CD14-positive monocyte (primary cell): ENCODE results near the gene PAXIP1. TPM values are rescaled to one million over a fixed set of nuclear protein-coding genes. Genes with fewer than 3 reads are reported as not detected.

ENCODE experiments used
- DNase-seq, 3 donors: peaks; one replicate each; pipeline ENCODE4 v3.0.0-alpha.2; 2011 to 2022
- H2AFZ ChIP-seq: 2 replicates; pipeline ENCODE4 v1.6.0; 2012; ENCODE audit warnings: mild to moderate bottlenecking, low read depth, low read length, inconsistent platforms; ENCODE audit not compliant: insufficient read depth, poor library complexity, severe bottlenecking
- H3K27ac ChIP-seq, 2 donors: 1 replicate in 1 of 2; 2 replicates in 1 of 2; pipeline ENCODE4 v1.5.1; 2012 to 2013; ENCODE audit warnings: low read length in 2 of 2, control low read depth in 1 of 2, inconsistent platforms in 1 of 2, low read depth in 1 of 2, mild to moderate bottlenecking in 1 of 2
- H3K27me3 ChIP-seq, 2 donors: one replicate each; pipeline versions ENCODE4 v1.6.0 to v1.6.1; 2011 to 2013; ENCODE audit warnings: low read length in 2 of 2; ENCODE audit not compliant: control insufficient read depth in 2 of 2, insufficient read depth in 2 of 2
- H3K36me3 ChIP-seq, 2 donors: replicated peaks in 1 of 2; 1 replicate in 1 of 2; 2 replicates in 1 of 2; pipeline versions ENCODE4 v1.5.1 to v1.6.1; 2012 to 2013; ENCODE audit warnings: low read length in 2 of 2, control low read depth in 1 of 2, inconsistent platforms in 1 of 2, mild to moderate bottlenecking in 1 of 2; ENCODE audit not compliant: insufficient read depth in 2 of 2, control insufficient read depth in 1 of 2
- H3K4me1 ChIP-seq, 2 donors: 1 replicate in 1 of 2; 2 replicates in 1 of 2; pipeline versions ENCODE4 v1.5.1 to v1.6.1; 2012 to 2013; ENCODE audit warnings: low read length in 2 of 2, control low read depth in 1 of 2, inconsistent platforms in 1 of 2, mild to moderate bottlenecking in 1 of 2, moderate library complexity in 1 of 2; ENCODE audit not compliant: insufficient read depth in 2 of 2, control insufficient read depth in 1 of 2
- H3K4me2 ChIP-seq: replicated peaks from 2 replicates; pipeline ENCODE3; 2012; ENCODE audit warnings: low read length, moderate library complexity, mild to moderate bottlenecking; ENCODE audit not compliant: poor library complexity, severe bottlenecking; ENCODE audit errors: extremely low read depth
- H3K4me3 ChIP-seq, 3 experiments: fragments of 200-600 bp in 1 of 3; sonication (generic) in 1 of 3; replicated peaks in 1 of 3; 1 replicate in 2 of 3; 2 replicates in 1 of 3; pipeline ENCODE4 v1.5.1; 2011 to 2013; ENCODE audit warnings: low read length in 3 of 3, mild to moderate bottlenecking in 3 of 3, control low read depth in 2 of 3, low read depth in 2 of 3, inconsistent platforms in 1 of 3, moderate library complexity in 1 of 3
- H3K79me2 ChIP-seq: 2 replicates; pipeline ENCODE4 v1.6.0; 2012; ENCODE audit warnings: mild to moderate bottlenecking, control low read depth, inconsistent platforms, low read length, moderate library complexity; ENCODE audit not compliant: insufficient read depth
- H3K9ac ChIP-seq: 2 replicates; pipeline ENCODE4 v1.6.0; 2017; ENCODE audit warnings: low read length, mild to moderate bottlenecking; ENCODE audit not compliant: insufficient read depth, poor library complexity, severe bottlenecking
- H3K9me3 ChIP-seq, 2 donors: replicated peaks in 1 of 2; 1 replicate in 1 of 2; 2 replicates in 1 of 2; pipeline versions ENCODE4 v1.5.1 to v1.6.1; 2012 to 2013; ENCODE audit warnings: low read length in 2 of 2, control low read depth in 1 of 2; ENCODE audit not compliant: control insufficient read depth in 1 of 2, insufficient read depth in 1 of 2
- H4K20me1 ChIP-seq: 2 replicates; pipeline ENCODE4 v1.6.0; 2012; ENCODE audit warnings: mild to moderate bottlenecking, low read length, control low read depth, moderate library complexity; ENCODE audit not compliant: insufficient read depth
- H3K27ac Mint-ChIP-seq, 7 donors: one replicate each; pipeline ENCODE4 v1.8.0; 2020; ENCODE audit warnings: mild to moderate bottlenecking in 7 of 7, mixed read lengths in 7 of 7, moderate library complexity in 6 of 7, inconsistent platforms in 2 of 7
- H3K27me3 Mint-ChIP-seq, 3 donors: one replicate each; pipeline ENCODE4 v1.8.0; 2021 to 2022; ENCODE audit warnings: low read depth in 3 of 3, mild to moderate bottlenecking in 3 of 3, mixed read lengths in 3 of 3, moderate library complexity in 3 of 3, inconsistent platforms in 1 of 3
- H3K36me3 Mint-ChIP-seq, 2 donors: one replicate each; pipeline ENCODE4 v1.8.0; 2020; ENCODE audit warnings: mixed read lengths in 2 of 2, inconsistent platforms in 1 of 2, mild to moderate bottlenecking in 1 of 2
- H3K4me1 Mint-ChIP-seq: one replicate; pipeline ENCODE4 v1.8.0; 2020; ENCODE audit warnings: mild to moderate bottlenecking, mixed read lengths
- H3K4me3 Mint-ChIP-seq, 2 donors: one replicate each; pipeline ENCODE4 v1.8.0; 2020; ENCODE audit warnings: mild to moderate bottlenecking in 2 of 2, mixed read lengths in 2 of 2, moderate library complexity in 1 of 2
- H3K9me3 Mint-ChIP-seq, 7 donors: one replicate each; pipeline ENCODE4 v1.8.0; 2020 to 2022; ENCODE audit warnings: mixed read lengths in 7 of 7, mild to moderate bottlenecking in 6 of 7, moderate library complexity in 6 of 7, inconsistent platforms in 2 of 7
- WGBS: methylation state at CpG from one replicate; pipeline ENCODE4 v1.1.5; 2013; ENCODE audit warnings: missing lambda C conversion rate; ENCODE audit not compliant: insufficient coverage; 5-methylcytosine and 5-hydroxymethylcytosine counted together
- intact Hi-C, 2 donors: fragments of 100-400 bp; cut with micrococcal nuclease; formaldehyde crosslinking; loops; one replicate each; pipeline versions ENCODE4 v1.15.0 to v1.15.1; 2023
- polyA plus RNA-seq, 3 donors: library from polyadenylated mRNA; depleted of rRNA in 1 of 3; unstranded in 2 of 3; stranded (reverse) in 1 of 3; fragments of 300-500 nt in 2 of 3; fragments of >200 nt in 1 of 3; fragmentation: Illumina TruSeq in 2 of 3; gene quantifications; 1 replicate in 2 of 3; 2 replicates in 1 of 3; pipeline ENCODE4 v1.2.3, GENCODE V29; 2012 to 2021
- TF ChIP-seq, protein P1 (sequence below): fragments of 200-600 bp; IDR thresholded peaks from one replicate; pipeline ENCODE4 v1.8.0; 2022; ENCODE audit warnings: antibody characterized with exemption, mild to moderate bottlenecking

PAXIP1 gene
- polyA plus RNA-seq, 3 donors, result 0.44 to 8.4 (median 0.58) TPM

DNA sequence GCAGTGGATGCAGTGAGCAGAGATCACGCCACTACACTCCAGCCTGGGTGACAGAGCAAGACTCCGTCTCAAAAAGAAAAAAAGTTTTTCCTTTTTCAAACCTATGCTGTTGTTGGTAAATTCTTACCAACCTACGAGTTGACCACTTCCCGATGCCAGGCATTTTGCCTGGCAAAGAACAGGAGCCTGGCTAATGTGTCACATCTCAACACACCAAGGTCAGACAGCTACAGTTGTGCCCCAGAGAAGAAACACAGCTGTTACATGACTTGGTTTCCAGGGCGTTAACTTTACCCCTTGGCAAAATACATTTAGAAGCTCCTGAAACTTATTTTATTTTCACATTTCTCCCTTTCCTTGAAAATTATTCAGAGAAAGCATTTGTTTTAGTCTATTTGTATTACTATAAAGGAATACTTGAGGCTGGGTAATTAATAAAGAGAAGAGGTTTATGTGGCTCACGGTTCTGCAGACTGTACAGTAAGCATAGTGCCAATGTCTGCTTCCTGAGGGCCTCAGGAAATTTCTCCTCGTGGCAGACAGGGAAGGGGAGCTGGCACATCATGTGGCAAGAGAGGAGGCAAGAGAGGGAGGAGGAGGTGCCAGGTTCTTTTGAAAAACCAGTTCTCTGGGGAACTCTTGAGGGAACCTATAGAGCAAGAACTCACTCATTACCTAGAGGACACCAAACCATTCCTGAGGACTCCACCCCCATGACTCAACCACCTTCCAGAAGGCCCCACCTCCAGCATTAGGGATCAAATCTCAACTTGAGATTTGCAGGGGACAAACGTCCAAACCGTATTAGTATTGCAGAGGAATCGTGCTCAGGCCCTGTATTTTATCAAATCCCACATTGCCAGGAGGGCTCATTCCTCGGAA, 83.3 kb downstream of the PAXIP1 start:
- H3K4me1 ChIP-seq, result peaks cover 0 to under 1% of the 10 kb centered on the region in 2 donors
- no peaks in the 10 kb centered on the region for H3K36me3 ChIP-seq
- intact Hi-C loops, result loop anchor here (10.0 kb wide), 5 partner anchors 425 to 1975 kb away; partner anchors contain the start of gene LMBR1 (in 1 of the 2)
- H3K36me3 Mint-ChIP-seq, result no peaks in the 10 kb centered on the region
- no peak overlapping the region for H3K27ac Mint-ChIP-seq
- no peak overlapping the region for H3K27ac ChIP-seq
- no peak overlapping the region for H2AFZ ChIP-seq
- peaks cover 18 to 26% (median 19%) of the 10 kb centered on the region in 3 donors for H3K27me3 Mint-ChIP-seq
- no peak overlapping the region for H3K4me2 ChIP-seq
- no peak overlapping the region for H3K9ac ChIP-seq
- peaks cover 0 to 5% of the 10 kb centered on the region in 2 donors for H3K9me3 ChIP-seq
- no peak overlapping the region for H3K4me3 ChIP-seq
- no peaks in the 10 kb centered on the region for H3K79me2 ChIP-seq
- H3K9me3 Mint-ChIP-seq, result peaks cover 4 to 10% (median 8%) of the 10 kb centered on the region in 7 donors
- TF ChIP-seq, protein P1, sequence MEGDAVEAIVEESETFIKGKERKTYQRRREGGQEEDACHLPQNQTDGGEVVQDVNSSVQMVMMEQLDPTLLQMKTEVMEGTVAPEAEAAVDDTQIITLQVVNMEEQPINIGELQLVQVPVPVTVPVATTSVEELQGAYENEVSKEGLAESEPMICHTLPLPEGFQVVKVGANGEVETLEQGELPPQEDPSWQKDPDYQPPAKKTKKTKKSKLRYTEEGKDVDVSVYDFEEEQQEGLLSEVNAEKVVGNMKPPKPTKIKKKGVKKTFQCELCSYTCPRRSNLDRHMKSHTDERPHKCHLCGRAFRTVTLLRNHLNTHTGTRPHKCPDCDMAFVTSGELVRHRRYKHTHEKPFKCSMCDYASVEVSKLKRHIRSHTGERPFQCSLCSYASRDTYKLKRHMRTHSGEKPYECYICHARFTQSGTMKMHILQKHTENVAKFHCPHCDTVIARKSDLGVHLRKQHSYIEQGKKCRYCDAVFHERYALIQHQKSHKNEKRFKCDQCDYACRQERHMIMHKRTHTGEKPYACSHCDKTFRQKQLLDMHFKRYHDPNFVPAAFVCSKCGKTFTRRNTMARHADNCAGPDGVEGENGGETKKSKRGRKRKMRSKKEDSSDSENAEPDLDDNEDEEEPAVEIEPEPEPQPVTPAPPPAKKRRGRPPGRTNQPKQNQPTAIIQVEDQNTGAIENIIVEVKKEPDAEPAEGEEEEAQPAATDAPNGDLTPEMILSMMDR, result no peak
- no peaks in the 10 kb centered on the region for H3K4me1 Mint-ChIP-seq
- H3K27me3 ChIP-seq, result peaks cover 0 to 15% of the 10 kb centered on the region in 2 donors
- no peak overlapping the region for H3K4me3 Mint-ChIP-seq
- no peak for DNase-seq
- no peaks in the 10 kb centered on the region for H4K20me1 ChIP-seq
- 78% methylated on average over 5 of the region's 11 CpGs for WGBS

DNA sequence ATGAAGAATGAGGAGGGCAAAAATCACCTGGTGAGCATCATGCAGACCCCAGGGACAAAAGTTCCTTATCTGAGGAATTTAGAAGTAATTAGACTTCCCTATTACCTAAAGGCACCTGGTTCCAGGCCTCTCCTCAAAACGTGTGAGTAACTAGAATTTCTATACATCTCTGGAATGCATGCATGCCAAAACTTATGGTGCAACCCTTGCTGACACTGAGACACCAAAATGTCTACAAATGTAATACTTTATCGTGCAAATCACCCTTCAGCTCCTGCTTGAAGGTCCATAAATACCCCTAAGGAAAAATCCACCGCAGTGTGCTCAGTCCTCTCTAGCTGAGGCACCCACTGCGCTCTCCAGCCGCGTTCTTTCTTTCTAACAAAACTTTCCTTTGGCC, 84.2 kb downstream of the PAXIP1 start:
- Histone ChIP-seq H3K27me3 (peaks cover 4 to 23% of the 10 kb centered on the region in 2 donors), H3K9ac (no peak overlapping the region), H4K20me1 (no peaks in the 10 kb centered on the region), H3K4me1 (peaks cover 5 to 9% of the 10 kb centered on the region in 2 donors), H3K4me2 (no peak overlapping the region), H3K4me3 (no peak overlapping the region), H3K36me3 (no peaks in the 10 kb centered on the region), H3K9me3 (peaks cover 0 to 5% of the 10 kb centered on the region in 2 donors), H2AFZ (no peak overlapping the region), H3K27ac (no peak overlapping the region), H3K79me2 (no peaks in the 10 kb centered on the region)
- Mint-ChIP-seq H3K4me1 (peaks cover 3% of the 10 kb centered on the region), H3K9me3 (peaks cover 4 to 11% (median 8%) of the 10 kb centered on the region in 7 donors), H3K27ac (no peak overlapping the region), H3K36me3 (peaks cover 0 to 2% of the 10 kb centered on the region in 2 donors), H3K27me3 (peaks cover 24 to 35% (median 25%) of the 10 kb centered on the region in 3 donors), H3K4me3 (no peak overlapping the region)
- 97% methylated on average over 5 of the region's 6 CpGs for WGBS
- intact Hi-C loops, result no loop called here
- DNase-seq, result no peak
- TF ChIP-seq, protein P1, result no peak
